NB4 (cell line): Measurements from ENCODE around the gene SETDB1.

ENCODE experiments used
- MYC ChIP-seq: IDR thresholded peaks from 2 replicates; pipeline ENCODE4 v1.6.1; 2011; ENCODE audit warnings: low read depth, low read length
- POLR2A ChIP-seq: IDR thresholded peaks from 2 replicates; pipeline ENCODE4 v1.6.1; 2011; ENCODE audit warnings: mild to moderate bottlenecking; ENCODE audit not compliant: insufficient read length; ENCODE audit errors: extremely low read depth
- TF ChIP-seq, protein P1 (sequence below): IDR thresholded peaks from one replicate; pipeline ENCODE4 v1.5.1; 2012; ENCODE audit warnings: low read depth, low read length
- TF ChIP-seq, protein P2 (sequence below): IDR thresholded peaks from 2 replicates; pipeline ENCODE4 v1.6.1; 2011; ENCODE audit warnings: low read depth, low read length

DNA sequence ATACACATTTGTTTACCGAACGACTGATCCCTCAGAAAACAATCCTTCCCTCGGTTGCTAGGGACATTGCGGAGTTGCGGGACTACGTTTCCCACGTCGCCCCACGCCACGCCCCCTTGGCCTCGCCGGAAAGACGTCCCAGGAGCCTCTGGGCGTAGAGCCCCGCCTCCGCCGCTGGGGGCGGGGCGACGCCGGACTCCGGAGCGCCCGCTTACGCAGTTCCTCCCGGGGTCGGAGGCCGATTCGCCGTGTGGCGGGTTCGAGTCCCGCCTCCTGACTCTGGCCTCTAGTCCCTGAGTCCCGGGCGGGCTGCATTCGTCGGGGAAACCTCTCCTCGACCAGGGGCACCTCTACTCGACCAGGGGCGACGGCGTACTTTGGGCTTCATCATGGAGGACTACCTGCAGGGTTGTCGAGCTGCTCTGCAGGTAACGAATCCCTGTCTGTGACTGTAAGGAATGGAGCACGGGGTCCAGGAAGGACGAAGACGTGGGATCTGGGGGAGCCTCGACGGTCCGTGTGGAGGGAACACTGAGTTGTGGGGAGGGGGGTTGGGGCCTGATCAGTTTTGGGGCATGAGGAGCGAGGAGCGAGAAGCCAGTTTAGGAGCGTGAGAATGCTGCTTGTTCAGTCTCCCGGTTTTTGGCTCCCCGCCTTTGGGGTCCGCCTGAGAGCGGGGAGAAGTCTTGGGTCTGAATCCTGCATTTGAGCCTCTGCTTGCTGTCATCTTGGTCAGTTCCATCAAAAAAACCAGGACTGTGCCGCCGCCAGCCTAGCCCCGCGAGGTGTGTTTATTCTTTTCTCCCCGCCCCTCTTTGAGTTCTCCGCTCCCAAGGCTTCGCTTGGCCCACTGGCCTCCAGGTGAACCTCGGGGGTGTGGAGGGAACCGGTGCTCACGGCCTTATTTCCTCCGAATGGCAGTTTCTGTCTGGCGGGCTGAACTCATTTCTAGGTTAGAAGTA, 82.4 kb downstream of the SETDB1 start, which contains the start of gene PRUNE1:
- TF ChIP-seq POLR2A (peak; percentile 43), MYC (peak; percentile 36; the same call in 1 of the 2 replicates)
- TF ChIP-seq, protein P1, sequence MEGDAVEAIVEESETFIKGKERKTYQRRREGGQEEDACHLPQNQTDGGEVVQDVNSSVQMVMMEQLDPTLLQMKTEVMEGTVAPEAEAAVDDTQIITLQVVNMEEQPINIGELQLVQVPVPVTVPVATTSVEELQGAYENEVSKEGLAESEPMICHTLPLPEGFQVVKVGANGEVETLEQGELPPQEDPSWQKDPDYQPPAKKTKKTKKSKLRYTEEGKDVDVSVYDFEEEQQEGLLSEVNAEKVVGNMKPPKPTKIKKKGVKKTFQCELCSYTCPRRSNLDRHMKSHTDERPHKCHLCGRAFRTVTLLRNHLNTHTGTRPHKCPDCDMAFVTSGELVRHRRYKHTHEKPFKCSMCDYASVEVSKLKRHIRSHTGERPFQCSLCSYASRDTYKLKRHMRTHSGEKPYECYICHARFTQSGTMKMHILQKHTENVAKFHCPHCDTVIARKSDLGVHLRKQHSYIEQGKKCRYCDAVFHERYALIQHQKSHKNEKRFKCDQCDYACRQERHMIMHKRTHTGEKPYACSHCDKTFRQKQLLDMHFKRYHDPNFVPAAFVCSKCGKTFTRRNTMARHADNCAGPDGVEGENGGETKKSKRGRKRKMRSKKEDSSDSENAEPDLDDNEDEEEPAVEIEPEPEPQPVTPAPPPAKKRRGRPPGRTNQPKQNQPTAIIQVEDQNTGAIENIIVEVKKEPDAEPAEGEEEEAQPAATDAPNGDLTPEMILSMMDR: no peak
- TF ChIP-seq, protein P2, sequence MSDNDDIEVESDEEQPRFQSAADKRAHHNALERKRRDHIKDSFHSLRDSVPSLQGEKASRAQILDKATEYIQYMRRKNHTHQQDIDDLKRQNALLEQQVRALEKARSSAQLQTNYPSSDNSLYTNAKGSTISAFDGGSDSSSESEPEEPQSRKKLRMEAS: 0 out of 2 replicates have a peak, but pooled peaks have one; percentile 39
